OCI-LY7 (cell line): ENCODE results near the gene SLC38A3. TPM values are rescaled to one million over a fixed set of nuclear protein-coding genes. Genes with fewer than 3 reads are reported as not detected.

ENCODE experiments used
- BruUV-seq: library from RNA; stranded (reverse); fragments of 400-500 nt; replicated peaks from 2 replicates; lab custom pipeline; 2021; lab: Mats Ljungman, UMichigan
- CTCF ChIA-PET: fragments of 300-600 bp; sonication (Branson Sonifier 250); formaldehyde crosslinking; loops from one replicate; lab custom pipeline; 2022; ENCODE audit warnings: antibody characterized with exemption; ENCODE audit not compliant: unreplicated experiment; lab: Charles Lee
- POLR2A ChIA-PET: fragments of 300-600 bp; sonication (Branson Sonifier 250); formaldehyde crosslinking; loops from one replicate; lab custom pipeline; 2022; ENCODE audit warnings: antibody characterized with exemption; lab: Charles Lee
- DNase-seq: peaks from one replicate; pipeline ENCODE4 v3.0.0-alpha.2; 2015; ENCODE audit warnings: low spot score
- H2AFZ ChIP-seq: fragments of 200-600 bp; sonication (generic), shearing (Covaris generic); 2 replicates; pipeline ENCODE4 v1.6.1; 2014; ENCODE audit warnings: mild to moderate bottlenecking, antibody characterized with exemption, low read length, moderate library complexity
- H3K27ac ChIP-seq: fragments of 200-600 bp; sonication (generic); 2 replicates; pipeline ENCODE4 v1.5.1; 2014; ENCODE audit warnings: mixed run types, low read depth, mild to moderate bottlenecking, moderate library complexity, low read length, inconsistent platforms; ENCODE audit not compliant: poor library complexity, severe bottlenecking
- H3K36me3 ChIP-seq: fragments of 200-600 bp; sonication (generic); 2 replicates; pipeline ENCODE4 v1.6.1; 2014; ENCODE audit warnings: mild to moderate bottlenecking, antibody characterized with exemption, low read length, moderate library complexity, mixed read lengths; ENCODE audit not compliant: insufficient read depth
- H3K4me1 ChIP-seq: fragments of 200-600 bp; sonication (generic); 2 replicates; pipeline ENCODE4 v1.5.1; 2014; ENCODE audit warnings: mild to moderate bottlenecking, low read length; ENCODE audit not compliant: insufficient read depth, poor library complexity, severe bottlenecking
- H3K4me2 ChIP-seq: fragments of 200-600 bp; sonication (generic); 2 replicates; pipeline ENCODE4 v1.6.1; 2014; ENCODE audit warnings: mild to moderate bottlenecking, low read length
- H3K4me3 ChIP-seq: fragments of 200-600 bp; sonication (generic); 2 replicates; pipeline ENCODE4 v1.5.1; 2014; ENCODE audit warnings: mild to moderate bottlenecking, low read depth, low read length; ENCODE audit not compliant: poor library complexity, severe bottlenecking
- H3K79me2 ChIP-seq: fragments of 200-600 bp; sonication (generic); 2 replicates; pipeline ENCODE4 v1.6.1; 2016; ENCODE audit warnings: low read depth, mild to moderate bottlenecking, low read length, moderate library complexity, mixed read lengths; ENCODE audit not compliant: insufficient read depth
- H3K9me2 ChIP-seq: fragments of 200-600 bp; sonication (generic); 2 replicates; pipeline ENCODE4 v1.6.1; 2016; ENCODE audit warnings: mild to moderate bottlenecking, low read length, mixed read lengths; ENCODE audit not compliant: insufficient read depth
- H3K9me3 ChIP-seq: fragments of 200-600 bp; sonication (generic); 2 replicates; pipeline ENCODE4 v1.6.1; 2014; ENCODE audit warnings: mild to moderate bottlenecking, mixed run types, low read length, mixed read lengths
- H4K20me1 ChIP-seq: fragments of 200-600 bp; sonication (generic); 2 replicates; pipeline ENCODE4 v1.6.1; 2014; ENCODE audit warnings: mild to moderate bottlenecking, antibody characterized with exemption, low read length, moderate library complexity, mixed read lengths; ENCODE audit not compliant: insufficient read depth
- EZH2phosphoT487 ChIP-seq: fragments of 200-600 bp; sonication (generic); IDR thresholded peaks from 2 replicates; pipeline ENCODE4 v1.6.1; 2018; ENCODE audit warnings: low read depth, borderline replicate concordance, mild to moderate bottlenecking, mixed run types, antibody characterized with exemption, low read length, moderate library complexity, mixed read lengths
- intact Hi-C: fragments of 100-400 bp; cut with micrococcal nuclease; formaldehyde crosslinking; loops from one replicate; pipeline ENCODE4 v1.10.0; 2022; ENCODE audit not compliant: unreplicated experiment
- total RNA-seq, 2 experiments: library from RNA; depleted of rRNA in 1 of 2; stranded (reverse); fragments of >200 nt in 1 of 2; shearing (Covaris generic) in 1 of 2; gene quantifications; 2 replicates each; pipeline ENCODE4 v1.2.3, GENCODE V29; 2014 to 2022
- TF ChIP-seq, protein P1 (sequence below): fragments of 200-600 bp; sonication (generic); conservative IDR thresholded peaks from 2 replicates; pipeline ENCODE4 v1.5.1; 2014; ENCODE audit warnings: mild to moderate bottlenecking, antibody characterized with exemption, low read length, moderate library complexity, mixed read lengths

Gene SLC38A3
- total RNA-seq, 2 experiments from 2014 or later: not detected

DNA sequence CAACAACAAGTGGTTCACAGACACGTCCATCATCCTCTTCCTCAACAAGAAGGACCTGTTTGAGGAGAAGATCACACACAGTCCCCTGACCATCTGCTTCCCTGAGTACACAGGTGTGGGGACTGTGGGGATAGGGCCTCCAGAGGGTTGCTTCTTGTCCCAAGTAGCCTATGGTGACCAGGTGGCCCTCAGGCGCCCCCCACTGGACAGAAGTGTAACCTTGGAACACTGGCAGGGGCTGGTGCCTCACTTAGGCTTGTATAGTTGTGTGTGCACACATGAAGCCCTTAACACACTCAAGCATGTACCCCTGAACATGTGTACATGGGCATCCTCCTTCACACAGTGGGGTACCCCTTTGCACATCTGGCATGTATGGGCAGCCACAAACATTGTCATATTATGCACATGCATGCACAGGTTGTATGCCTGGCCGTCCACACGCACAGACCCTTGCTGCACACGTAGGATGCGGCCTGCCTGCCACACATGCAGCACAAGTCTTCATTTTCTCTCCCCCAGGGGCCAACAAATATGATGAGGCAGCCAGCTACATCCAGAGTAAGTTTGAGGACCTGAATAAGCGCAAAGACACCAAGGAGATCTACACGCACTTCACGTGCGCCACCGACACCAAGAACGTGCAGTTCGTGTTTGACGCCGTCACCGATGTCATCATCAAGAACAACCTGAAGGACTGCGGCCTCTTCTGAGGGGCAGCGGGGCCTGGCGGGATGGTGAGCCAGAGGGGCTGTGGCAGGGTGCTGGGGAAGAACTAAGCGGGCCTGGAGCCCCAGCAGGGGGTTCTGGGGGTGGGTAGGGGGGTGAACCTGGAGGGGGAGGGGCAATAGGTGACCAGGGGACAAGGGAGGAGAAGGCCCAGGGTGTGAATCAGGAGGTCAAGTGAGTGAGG, 52.2 kb downstream of the SLC38A3 start:
- H3K4me2 ChIP-seq: no peak overlapping the region
- peaks cover 4% of the 10 kb centered on the region for H3K4me1 ChIP-seq
- ChIA-PET POLR2A (no interaction called here), CTCF (interaction anchor here (1.7 kb wide), 1 partner anchor 11 kb away, joined by 8 read pairs; no protein-coding TSS in a partner anchor)
- H2AFZ ChIP-seq: no peak overlapping the region
- H3K36me3 ChIP-seq: peaks cover 67% of the 10 kb centered on the region
- peak; percentile 49 for DNase-seq
- no peaks in the 10 kb centered on the region for H4K20me1 ChIP-seq
- no peaks in the 10 kb centered on the region for H3K9me3 ChIP-seq
- H3K27ac ChIP-seq: no peak overlapping the region
- no peak overlapping the region for H3K4me3 ChIP-seq
- intact Hi-C loops: loop anchor here (1.0 kb wide), 1 partner anchor 30 kb away; no protein-coding TSS in a partner anchor
- TF ChIP-seq, protein P1, sequence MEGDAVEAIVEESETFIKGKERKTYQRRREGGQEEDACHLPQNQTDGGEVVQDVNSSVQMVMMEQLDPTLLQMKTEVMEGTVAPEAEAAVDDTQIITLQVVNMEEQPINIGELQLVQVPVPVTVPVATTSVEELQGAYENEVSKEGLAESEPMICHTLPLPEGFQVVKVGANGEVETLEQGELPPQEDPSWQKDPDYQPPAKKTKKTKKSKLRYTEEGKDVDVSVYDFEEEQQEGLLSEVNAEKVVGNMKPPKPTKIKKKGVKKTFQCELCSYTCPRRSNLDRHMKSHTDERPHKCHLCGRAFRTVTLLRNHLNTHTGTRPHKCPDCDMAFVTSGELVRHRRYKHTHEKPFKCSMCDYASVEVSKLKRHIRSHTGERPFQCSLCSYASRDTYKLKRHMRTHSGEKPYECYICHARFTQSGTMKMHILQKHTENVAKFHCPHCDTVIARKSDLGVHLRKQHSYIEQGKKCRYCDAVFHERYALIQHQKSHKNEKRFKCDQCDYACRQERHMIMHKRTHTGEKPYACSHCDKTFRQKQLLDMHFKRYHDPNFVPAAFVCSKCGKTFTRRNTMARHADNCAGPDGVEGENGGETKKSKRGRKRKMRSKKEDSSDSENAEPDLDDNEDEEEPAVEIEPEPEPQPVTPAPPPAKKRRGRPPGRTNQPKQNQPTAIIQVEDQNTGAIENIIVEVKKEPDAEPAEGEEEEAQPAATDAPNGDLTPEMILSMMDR: peak; percentile 85
- no peak for TF ChIP-seq EZH2phosphoT487
- no peaks in the 10 kb centered on the region for H3K9me2 ChIP-seq
- no peaks in the 10 kb centered on the region for H3K79me2 ChIP-seq
- no TSS peak for BruUV-seq

DNA sequence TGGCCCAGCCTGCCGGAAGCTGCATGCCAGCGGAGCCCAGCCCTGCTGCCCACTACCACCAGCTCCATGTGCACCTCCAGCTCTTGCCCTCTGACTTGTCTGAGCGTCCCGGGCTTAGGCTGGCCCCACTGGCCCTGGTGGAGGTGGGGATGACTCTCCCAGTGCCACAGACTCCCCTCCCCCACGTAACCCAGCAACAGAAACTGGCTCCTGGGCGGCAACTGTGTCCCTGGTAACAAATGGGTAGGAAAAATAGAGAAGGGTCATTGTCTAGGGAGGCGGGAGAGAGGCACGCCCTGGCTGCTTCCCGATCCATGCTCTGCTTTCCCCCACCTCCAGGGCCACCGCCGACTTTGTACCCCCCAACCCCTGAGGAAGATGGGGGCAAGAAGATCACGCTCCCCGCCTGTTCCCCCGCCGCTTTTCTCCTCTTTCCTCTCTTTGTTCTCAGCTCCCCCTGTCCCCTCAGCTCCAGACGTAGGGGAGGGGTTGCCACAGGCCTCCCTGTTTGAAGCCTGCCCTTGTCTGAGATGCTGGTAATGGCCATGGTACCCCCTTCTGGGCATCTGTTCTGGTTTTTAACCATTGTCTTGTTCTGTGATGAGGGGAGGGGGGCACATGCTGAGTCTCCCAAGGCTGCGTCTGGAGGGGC, 53.1 kb downstream of the SLC38A3 start:
- DNase-seq: no peak
- ChIA-PET POLR2A (no interaction called here), CTCF (no interaction called here)

More for the DNA sequence above, 53.1 kb downstream of the SLC38A3 start:
- no TSS peak for BruUV-seq
- no peak overlapping the region for H3K27ac ChIP-seq
- no peak overlapping the region for H3K4me2 ChIP-seq
- no peaks in the 10 kb centered on the region for H3K9me3 ChIP-seq
- H3K4me3 ChIP-seq: no peak overlapping the region
- H3K9me2 ChIP-seq: no peaks in the 10 kb centered on the region
- no peak overlapping the region for H2AFZ ChIP-seq
- peaks cover 58% of the 10 kb centered on the region for H3K36me3 ChIP-seq
- peaks cover 4% of the 10 kb centered on the region for H3K4me1 ChIP-seq
- H3K79me2 ChIP-seq: no peaks in the 10 kb centered on the region
- intact Hi-C loops: no loop called here
- no peaks in the 10 kb centered on the region for H4K20me1 ChIP-seq
- no peak for TF ChIP-seq EZH2phosphoT487
- TF ChIP-seq, protein P1: no peak
